ENCODE data around the gene PNMA6F.

GRCh38 chrX:153366119-153366518 is 44.6 kb upstream of the PNMA6F start:
- no peak for TF ChIP-seq CTCF (conservative IDR thresholded peaks at IDR 0.05; ENCODE audit: low read depth in 2 of 2)
- TF ChIP-seq EZH2phosphoT487 (IDR thresholded peaks at IDR 0.05; ENCODE audit: unreplicated experiment): no peak
- no peak for TF ChIP-seq POLR2AphosphoS5 (IDR thresholded peaks at IDR 0.05; ENCODE audit: low read depth)
- no peak for TF ChIP-seq ETS1 (IDR thresholded peaks at IDR 0.05)
- TF ChIP-seq REST (IDR thresholded peaks at IDR 0.05; ENCODE audit: unreplicated experiment): no peak
- TF ChIP-seq EZH2 (IDR thresholded peaks at IDR 0.05; ENCODE audit: low read depth, unreplicated experiment): no peak
- TF ChIP-seq JUNB (IDR thresholded peaks at IDR 0.05; ENCODE audit: unreplicated experiment): no peak
- TF ChIP-seq STAT1 (IDR thresholded peaks at IDR 0.05; ENCODE audit: unreplicated experiment): no peak
- no peak for TF ChIP-seq ZNF114 (CRISPR knock-in tag; IDR thresholded peaks at IDR 0.05)
- no peak for TF ChIP-seq CREB1 (CRISPR knock-in tag; IDR thresholded peaks at IDR 0.05; ENCODE audit: low read depth)
- TF ChIP-seq NANOG (IDR thresholded peaks at IDR 0.05; ENCODE audit: borderline replicate concordance): no peak
- no peak for TF ChIP-seq ZNF331 (CRISPR knock-in tag; IDR thresholded peaks at IDR 0.05; ENCODE audit: low read depth)
- TF ChIP-seq ZNF462 (CRISPR knock-in tag; IDR thresholded peaks at IDR 0.05): no peak

All from GM23338 (cell line).